Activated CD4-positive, alpha-beta T cell treated with anti-CD3 and anti-CD28 coated beads, Interleukin-2, amount 50 U/mL, for 4 hours (primary cell): ENCODE data around the gene RNF2.
A peak's percentile ranks its signal among the peaks of the same experiment; 100 is the strongest.
"Not testable (repeated sequence)": the region's sequence is repeated elsewhere in the genome, so short reads cannot be mapped to it uniquely, and the experiment has no call there.

Experiments used
- DNase-seq, 2 experiments: peaks; one replicate each; pipeline ENCODE4 v3.0.0-alpha.2; 2020

The RNF2 gene

GRCh38 chr1:185044981-185045813, at the start of gene RNF2:
Gene RNF2 (plus strand): TSS chr1:185045558. CDS start chr1:185087554, 41,996 bp downstream.
- DNase-seq = peak; percentile 68 to 69

DNA sequence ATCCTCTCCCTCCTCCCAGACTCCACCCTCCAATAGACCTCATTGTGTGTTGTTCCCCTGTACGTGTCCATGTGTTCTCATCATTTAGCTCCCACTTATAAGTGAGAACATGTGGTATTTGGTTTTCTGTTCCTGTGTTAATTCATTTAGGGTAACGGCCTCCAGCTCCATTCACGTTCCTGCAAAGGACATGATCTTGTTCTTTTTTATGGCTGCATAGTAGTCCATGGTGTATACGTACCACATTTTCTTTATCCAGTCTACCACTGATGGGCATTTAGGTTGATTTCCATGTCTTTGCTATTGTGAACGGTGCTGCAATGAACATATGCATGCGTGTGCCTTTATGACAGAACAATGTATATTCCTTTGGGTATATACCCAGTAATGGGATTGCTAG, 45.4 kb upstream of the RNF2 start:
- DNase-seq = not testable (repeated sequence)

DNA sequence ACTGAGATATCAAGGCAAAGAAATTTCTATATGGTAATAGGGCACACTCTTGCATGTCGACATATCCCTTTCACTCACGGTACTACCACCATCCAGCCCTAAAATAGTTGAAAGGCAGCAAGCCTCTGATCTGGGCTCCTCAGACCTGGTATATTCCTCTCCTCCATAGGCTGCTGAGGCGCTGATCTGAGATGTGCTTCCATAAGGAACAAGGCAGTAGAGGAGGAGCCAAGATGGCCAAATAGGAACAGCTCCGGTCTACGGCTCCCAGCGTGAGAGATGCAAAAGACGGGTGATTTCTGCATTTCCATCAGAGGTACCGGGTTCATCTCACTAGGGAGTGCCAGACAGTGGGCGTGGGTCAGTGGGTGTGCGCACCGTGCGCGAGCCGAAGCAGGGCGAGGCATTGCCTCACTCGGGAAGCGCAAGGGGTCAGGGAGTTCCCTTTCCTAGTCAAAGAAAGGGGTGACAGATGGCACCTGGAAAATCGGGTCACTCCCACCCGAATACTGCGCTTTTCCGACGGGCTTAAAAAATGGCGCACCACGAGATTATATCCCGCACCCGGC, 44.0 kb upstream of the RNF2 start:
- DNase-seq = not testable (repeated sequence)

- DNase-seq = no peak
Observed at GRCh38 chr1:185008838-185009237, 36.5 kb upstream of the RNF2 start.

DNA sequence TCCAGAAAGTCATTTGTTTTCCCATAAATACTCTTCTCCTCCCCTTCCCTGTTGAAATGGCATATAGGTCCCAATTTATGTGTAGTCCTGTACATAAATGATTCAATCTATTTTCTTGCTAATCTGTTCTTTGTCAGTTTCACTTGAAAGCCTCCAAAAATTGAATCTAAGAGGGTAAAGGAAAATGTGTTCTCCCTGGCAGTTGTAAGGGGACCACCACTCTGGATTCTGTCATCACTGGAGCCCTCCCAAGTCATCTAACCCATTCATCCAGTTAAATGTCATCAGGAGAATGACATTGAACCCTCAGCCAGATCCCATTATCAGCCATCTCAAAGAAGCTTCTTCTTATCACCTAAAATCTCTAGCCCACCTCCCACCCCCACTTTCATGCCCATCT, 35.0 kb upstream of the RNF2 start:
- no peak for DNase-seq

DNA sequence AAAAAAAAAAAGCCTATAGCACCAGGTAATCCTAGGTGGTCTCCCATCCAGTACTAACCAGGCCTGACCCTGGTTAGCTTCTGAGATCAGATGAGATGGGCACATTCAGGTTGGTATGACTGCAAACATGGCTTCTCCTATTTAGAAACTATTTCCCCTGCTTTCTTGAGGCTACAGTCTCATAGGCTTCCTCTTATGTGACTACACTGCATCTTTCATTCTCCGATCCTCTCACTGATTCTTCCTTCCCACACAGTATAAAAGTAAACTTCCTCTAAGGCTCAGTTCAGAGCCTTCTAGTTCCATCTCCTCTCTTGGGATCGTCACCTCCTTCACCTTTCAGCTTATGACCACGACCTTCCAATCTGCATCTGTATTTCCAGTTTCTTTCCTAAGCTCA, 30.4 kb upstream of the RNF2 start:
- no peak for DNase-seq

DNA sequence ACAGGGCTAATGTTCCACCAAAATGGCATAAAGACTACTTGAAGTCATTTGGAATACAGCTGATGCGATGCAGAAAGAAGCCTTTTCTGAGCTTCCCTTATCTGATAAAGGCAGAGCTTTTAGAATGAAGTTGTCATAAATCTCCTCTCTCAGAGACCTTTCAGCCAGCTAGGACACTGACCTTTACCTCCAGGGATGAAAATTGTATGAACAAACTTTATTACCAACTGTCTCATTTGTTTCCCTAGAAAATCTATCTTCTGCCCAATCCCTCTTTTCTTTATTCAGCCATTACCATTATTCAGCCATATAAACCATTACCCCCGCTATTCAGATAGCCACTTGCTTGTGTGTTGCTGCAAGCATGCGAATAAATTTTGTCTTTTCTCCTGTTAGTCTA, 29.7 kb upstream of the RNF2 start:
- DNase-seq = no peak

DNA sequence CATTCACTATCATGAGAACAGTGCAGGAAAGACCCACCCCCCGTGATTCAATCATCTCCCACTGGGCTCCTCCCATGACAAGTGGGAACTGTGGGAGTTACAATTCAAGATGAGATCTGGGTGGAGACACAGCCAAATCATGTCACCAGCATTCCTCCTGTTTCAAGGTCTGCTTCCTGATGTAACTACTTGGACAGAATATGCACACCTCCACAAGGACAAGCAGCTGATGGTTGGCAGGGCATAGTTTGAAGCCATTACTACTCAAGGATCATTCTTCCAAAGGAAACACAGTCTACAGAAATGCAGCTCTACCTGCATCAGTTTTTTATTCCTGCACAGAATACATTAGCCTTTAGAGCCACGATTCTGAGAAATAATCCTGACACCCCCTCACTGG, 28.5 kb upstream of the RNF2 start:
- no peak for DNase-seq

GRCh38 chr1:185017338-185017737, 28.0 kb upstream of the RNF2 start:
- no peak for DNase-seq

DNA sequence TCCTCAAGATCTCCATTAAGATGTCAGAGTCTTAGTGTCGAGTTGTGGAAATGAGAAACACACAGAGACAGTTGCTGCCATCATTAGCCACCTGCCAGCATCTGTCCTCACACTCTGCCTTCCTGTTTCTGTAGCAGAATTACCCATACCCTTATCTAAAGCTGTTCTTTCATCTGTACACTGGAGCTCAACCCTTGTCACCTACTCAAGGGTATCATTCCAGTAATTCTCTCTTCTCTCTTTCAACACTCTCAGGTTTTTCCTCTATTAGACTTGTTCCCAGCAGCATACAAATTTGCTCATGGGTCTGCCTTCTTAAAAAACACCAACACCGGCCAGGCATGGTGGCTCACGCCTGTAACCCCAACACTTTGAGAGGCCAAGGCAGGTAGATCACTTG, 27.4 kb upstream of the RNF2 start:
- DNase-seq = no peak

DNA sequence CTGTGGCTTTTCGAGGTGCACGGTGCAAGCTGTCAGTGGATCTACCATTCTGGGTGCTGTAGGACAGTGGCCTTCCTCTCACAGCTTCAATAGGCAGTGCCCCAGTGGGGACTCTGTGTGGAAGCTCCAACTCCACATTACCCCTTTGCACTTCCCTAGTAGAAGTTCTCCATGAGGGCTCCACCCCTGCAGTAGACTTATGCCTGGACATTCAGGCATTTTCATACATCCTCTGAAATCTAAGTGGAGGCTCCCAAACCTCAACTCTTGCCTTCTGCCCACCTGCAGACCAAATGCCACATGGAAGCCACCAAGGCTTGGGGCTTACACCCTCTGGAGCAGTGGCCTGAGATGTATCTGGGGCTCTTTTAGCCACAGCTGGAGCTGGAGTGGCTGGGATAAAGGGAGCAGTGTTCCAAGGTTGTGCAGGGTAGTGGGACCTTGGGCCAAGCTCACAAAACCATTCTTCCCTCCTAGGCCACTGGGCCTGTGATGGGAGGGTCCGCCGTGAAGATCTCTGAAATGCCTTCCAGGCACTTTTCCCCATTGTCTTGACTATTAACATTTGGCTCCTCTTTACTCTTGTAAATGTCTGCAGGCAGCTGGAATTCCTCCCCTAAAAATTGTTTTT, 18.0 kb upstream of the RNF2 start:
- DNase-seq = no peak

DNA sequence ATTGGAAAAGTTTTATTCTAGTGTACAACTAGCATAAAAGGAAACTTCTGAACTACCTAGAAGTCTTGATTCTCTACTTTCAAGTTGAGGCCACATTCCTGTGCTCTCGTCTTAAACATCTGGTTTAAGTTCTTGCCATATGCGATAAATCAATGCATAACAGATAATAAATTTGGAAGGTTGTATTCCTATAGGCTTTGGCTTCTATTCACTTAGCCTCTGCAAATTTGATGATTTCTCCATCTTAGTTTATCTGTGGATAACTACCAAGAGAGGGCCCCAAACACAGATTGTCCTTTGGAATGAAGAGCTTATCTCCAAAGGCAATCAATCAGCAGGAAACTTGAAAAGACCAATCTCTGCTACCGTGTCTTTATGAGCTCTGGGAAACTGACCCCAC, 11.7 kb upstream of the RNF2 start:
- DNase-seq = no peak

DNA sequence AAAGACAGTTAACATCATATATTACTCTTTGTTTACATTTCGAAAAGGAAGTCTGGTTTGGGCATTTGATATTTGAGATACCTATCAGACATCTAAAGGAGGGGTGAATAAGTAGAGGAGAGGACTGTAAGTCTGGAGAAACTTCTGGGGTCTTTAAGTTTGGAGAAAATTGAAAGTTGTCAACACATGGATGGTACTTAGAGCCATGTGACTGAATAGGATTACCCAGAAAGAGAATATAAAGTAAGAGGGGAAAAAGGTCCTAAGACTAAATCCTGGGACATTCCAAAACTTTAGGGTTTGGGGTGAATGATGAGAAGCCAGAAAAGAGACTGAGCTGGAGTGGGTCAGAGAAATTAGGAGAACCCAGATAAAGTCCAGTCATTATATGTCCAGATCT, 10.1 kb upstream of the RNF2 start:
- DNase-seq = no peak

- DNase-seq = no peak
Observed at GRCh38 chr1:185038813-185039376, 6.5 kb upstream of the RNF2 start.

DNA sequence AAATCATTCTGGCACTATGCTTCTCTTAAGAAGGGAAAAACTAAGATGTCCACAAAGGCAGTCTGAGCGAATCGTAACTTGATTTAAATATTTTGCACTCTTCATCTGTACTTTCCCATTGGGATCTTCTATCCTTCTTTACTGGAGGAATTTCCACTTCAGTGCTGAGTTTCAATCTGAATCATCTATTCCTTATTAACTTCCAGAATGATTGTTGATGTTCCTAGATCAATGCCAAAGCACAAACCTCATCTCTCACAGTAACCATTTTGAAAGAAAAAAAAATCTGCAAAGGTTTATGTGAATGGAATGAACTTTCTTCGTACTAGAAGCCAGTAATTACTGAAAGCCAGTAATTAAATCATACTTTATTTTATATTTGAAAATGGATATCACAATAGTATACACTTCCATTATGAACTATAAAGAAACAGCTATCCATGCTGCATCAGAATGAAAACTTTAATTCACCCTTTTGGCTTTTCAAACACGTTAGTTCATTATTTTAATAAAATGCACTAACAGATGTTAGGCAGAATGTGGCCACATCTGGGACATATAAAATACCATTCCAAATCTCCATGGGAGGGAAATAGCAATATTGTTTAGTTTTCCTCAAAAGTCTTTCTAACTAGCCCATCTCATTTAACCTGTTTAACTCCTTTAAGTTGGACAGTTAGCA, 5.5 kb upstream of the RNF2 start:
- no peak for DNase-seq

DNA sequence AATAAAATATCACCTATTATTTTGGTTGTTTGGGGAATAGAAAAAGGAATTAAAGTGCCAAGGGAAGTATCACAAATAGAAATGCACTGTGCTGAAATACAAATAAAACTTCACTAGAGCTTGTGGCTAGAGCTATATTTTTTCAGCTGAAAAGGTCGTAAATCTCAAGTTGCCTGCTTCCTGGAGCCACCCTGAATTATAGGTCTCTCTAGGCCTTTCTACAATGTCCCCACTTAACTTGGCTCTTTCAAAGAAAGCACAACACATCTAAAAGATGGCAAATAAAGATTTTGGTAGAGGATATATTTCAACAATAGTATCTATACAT, 5.0 kb upstream of the RNF2 start:
- DNase-seq = no peak

DNA sequence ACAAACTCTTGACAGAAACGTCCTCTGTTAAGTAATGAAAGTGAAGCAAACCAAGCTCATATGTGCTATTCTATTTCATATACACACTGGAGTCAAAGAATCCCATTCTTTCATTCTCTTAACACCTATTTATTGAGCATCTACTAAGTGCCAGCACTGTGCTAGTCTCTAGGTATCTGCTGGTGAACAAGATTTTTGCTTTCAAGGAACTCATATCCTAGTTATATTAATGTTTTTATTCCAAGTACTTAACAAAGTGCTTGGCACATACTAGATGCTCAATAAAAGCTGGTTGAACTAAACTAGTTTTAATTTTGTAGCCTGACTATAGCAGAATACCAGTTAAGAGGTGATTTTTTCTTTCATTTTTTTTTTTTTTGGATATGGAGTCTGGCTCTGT, 3.6 kb upstream of the RNF2 start:
- DNase-seq = no peak

DNA sequence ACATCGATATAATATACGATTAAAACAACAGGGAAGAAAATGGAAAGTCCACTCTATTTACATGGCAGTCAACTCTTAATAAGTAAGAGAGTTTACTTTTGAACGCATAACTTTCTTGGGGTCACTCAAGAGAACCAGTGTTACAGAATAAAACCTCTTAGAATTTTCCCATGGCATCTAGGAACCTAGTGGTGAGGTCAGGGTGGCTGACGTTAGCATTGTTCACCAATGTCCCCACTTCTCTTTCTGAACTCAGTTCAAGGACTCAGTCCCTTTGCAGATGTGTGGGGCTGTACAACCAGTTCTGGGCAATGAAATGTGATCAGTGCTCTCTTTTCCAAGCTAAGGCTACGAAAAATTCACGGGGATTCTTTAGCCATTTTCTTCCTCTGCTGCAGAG, 2.6 kb upstream of the RNF2 start:
- no peak for DNase-seq

- no peak for DNase-seq
Observed at GRCh38 chr1:185044387-185044786, 971 bp upstream of the RNF2 start.

- DNase-seq = peak; percentile 10 to 11
Observed at GRCh38 chr1:185045814-185046492, 595 bp downstream of the RNF2 start.

DNA sequence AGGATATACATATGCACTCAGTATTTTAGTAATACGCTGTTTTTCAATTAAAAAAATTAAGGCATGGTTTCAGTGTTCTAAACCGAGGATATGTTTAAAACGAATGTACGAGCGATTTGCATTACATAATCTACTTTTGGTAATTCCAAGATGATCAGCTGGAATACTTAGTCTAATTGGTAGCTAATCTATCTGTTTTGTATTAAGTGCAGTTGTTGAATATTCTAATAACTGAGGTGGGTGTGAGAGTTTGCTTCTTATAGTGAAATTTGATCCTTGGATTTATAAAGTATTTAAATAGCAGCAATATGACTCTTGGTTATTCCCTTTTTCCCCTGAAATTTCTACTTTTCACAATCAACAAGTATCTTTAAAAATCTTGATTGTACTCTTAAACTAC, 1.3 kb downstream of the RNF2 start:
- DNase-seq = no peak

GRCh38 chr1:185049670-185050069, 4.3 kb downstream of the RNF2 start:
- DNase-seq = no peak
